HEK293 (cell line): ENCODE data around the gene SLC35D1.
"Not testable (repeated sequence)": the region's sequence is repeated elsewhere in the genome, so short reads cannot be mapped to it uniquely, and the experiment has no call there.

Source experiments
- CTCF ChIA-PET: fragments of 350-600 bp; formaldehyde crosslinking; extraction: SDS; loops from one replicate; lab custom pipeline; 2021; ENCODE audit warnings: antibody characterized with exemption; lab: Yijun Ruan, JAX
- POLR2A ChIA-PET: fragments of 300-600 bp; formaldehyde crosslinking; extraction: SDS; loops from one replicate; lab custom pipeline; 2020; ENCODE audit warnings: antibody characterized with exemption, inconsistent platforms; lab: Yijun Ruan, JAX
- H3K27ac ChIP-seq: fragments of 200-500 bp; sonication (Bioruptor generic); 2 replicates; pipeline ENCODE4 v1.5.1; 2014; ENCODE audit warnings: low read depth, low read length, control low read depth, inconsistent platforms; ENCODE audit errors: extremely low read depth
- H3K36me3 ChIP-seq, 2 experiments: fragments of 200-500 bp in 1 of 2; sonication (Bioruptor generic) in 1 of 2; 1 replicate in 1 of 2; 2 replicates in 1 of 2; pipeline ENCODE4 v1.5.1; 2014 to 2017; ENCODE audit warnings: inconsistent platforms in 2 of 2, low read length in 2 of 2; ENCODE audit not compliant: control insufficient read depth in 2 of 2, insufficient read depth in 1 of 2
- H3K4me1 ChIP-seq: fragments of 200-500 bp; sonication (Bioruptor generic); 2 replicates; pipeline ENCODE4 v1.5.1; 2014; ENCODE audit warnings: mild to moderate bottlenecking, low read length, inconsistent platforms; ENCODE audit not compliant: control insufficient read depth, insufficient read depth
- H3K4me3 ChIP-seq: 2 replicates; pipeline ENCODE4 v1.5.1; 2011; ENCODE audit warnings: low read depth, mild to moderate bottlenecking, control low read depth, low read length, moderate library complexity
- H3K9me3 ChIP-seq: fragments of 200-500 bp; sonication (Bioruptor generic); 2 replicates; pipeline ENCODE4 v1.5.1; 2014; ENCODE audit warnings: low read depth, low read length, inconsistent platforms; ENCODE audit not compliant: control insufficient read depth, insufficient read depth
- BCL11B ChIP-seq: fragments of 450-650 bp; formaldehyde crosslinking; IDR thresholded peaks from 2 replicates; pipeline ENCODE4 v1.5.1; 2016; ENCODE audit warnings: low read depth, missing biosample characterization, missing genetic modification characterization
- GLI4 ChIP-seq: fragments of 450-650 bp; formaldehyde crosslinking; IDR thresholded peaks from 2 replicates; pipeline ENCODE4 v1.5.1; 2016; ENCODE audit warnings: missing biosample characterization, missing genetic modification characterization
- KLF10 ChIP-seq: fragments of 450-650 bp; IDR thresholded peaks from 2 replicates; pipeline ENCODE4 v1.5.1; 2018; ENCODE audit warnings: missing biosample characterization, mild to moderate bottlenecking, missing genetic modification characterization
- OVOL3 ChIP-seq: fragments of 450-650 bp; formaldehyde crosslinking; IDR thresholded peaks from 2 replicates; pipeline ENCODE4 v1.5.1; 2016; ENCODE audit warnings: missing biosample characterization, missing genetic modification characterization
- SCRT2 ChIP-seq: fragments of 450-650 bp; formaldehyde crosslinking; IDR thresholded peaks from 2 replicates; pipeline ENCODE4 v1.5.1; 2016; ENCODE audit warnings: missing biosample characterization, missing genetic modification characterization
- ZBTB1 ChIP-seq: fragments of 450-650 bp; formaldehyde crosslinking; IDR thresholded peaks from 2 replicates; pipeline ENCODE4 v1.5.1; 2016; ENCODE audit warnings: missing biosample characterization, missing genetic modification characterization
- ZBTB48 ChIP-seq: fragments of 450-650 bp; formaldehyde crosslinking; IDR thresholded peaks from 2 replicates; pipeline ENCODE4 v1.5.1; 2016; ENCODE audit warnings: missing biosample characterization, missing genetic modification characterization
- ZNF146 ChIP-seq: fragments of 450-650 bp; formaldehyde crosslinking; IDR thresholded peaks from 2 replicates; pipeline ENCODE4 v1.5.1; 2016; ENCODE audit warnings: missing biosample characterization, missing genetic modification characterization
- ZNF184 ChIP-seq: fragments of 450-650 bp; IDR thresholded peaks from 2 replicates; pipeline ENCODE4 v1.5.1; 2018; ENCODE audit warnings: missing biosample characterization, mild to moderate bottlenecking, missing genetic modification characterization
- ZNF302 ChIP-seq: fragments of 450-650 bp; formaldehyde crosslinking; IDR thresholded peaks from 2 replicates; pipeline ENCODE4 v1.5.1; 2016; ENCODE audit warnings: missing biosample characterization, missing genetic modification characterization, low read depth
- ZNF311 ChIP-seq: fragments of 450-650 bp; formaldehyde crosslinking; IDR thresholded peaks from 2 replicates; pipeline ENCODE4 v1.5.1; 2017; ENCODE audit warnings: missing biosample characterization, missing genetic modification characterization, borderline replicate concordance
- ZNF423 ChIP-seq: fragments of 450-650 bp; formaldehyde crosslinking; IDR thresholded peaks from 2 replicates; pipeline ENCODE4 v1.5.1; 2016; ENCODE audit warnings: missing biosample characterization, missing genetic modification characterization
- ZNF48 ChIP-seq: fragments of 450-650 bp; formaldehyde crosslinking; IDR thresholded peaks from 2 replicates; pipeline ENCODE4 v1.5.1; 2016; ENCODE audit warnings: missing biosample characterization, missing genetic modification characterization
- ZNF530 ChIP-seq: fragments of 450-650 bp; formaldehyde crosslinking; IDR thresholded peaks from 2 replicates; pipeline ENCODE4 v1.5.1; 2016; ENCODE audit warnings: low read depth, missing biosample characterization, missing genetic modification characterization
- ZNF596 ChIP-seq: fragments of 450-650 bp; IDR thresholded peaks from 2 replicates; pipeline ENCODE4 v1.5.0; 2018; ENCODE audit warnings: missing biosample characterization, mild to moderate bottlenecking, missing genetic modification characterization, moderate library complexity
- ZNF610 ChIP-seq: fragments of 450-650 bp; formaldehyde crosslinking; IDR thresholded peaks from 2 replicates; pipeline ENCODE4 v1.5.1; 2016; ENCODE audit warnings: missing biosample characterization, missing genetic modification characterization, borderline replicate concordance
- ZNF624 ChIP-seq: fragments of 450-650 bp; formaldehyde crosslinking; IDR thresholded peaks from 2 replicates; pipeline ENCODE4 v1.5.1; 2017; ENCODE audit warnings: missing biosample characterization, missing genetic modification characterization
- ZNF747 ChIP-seq: fragments of 450-650 bp; formaldehyde crosslinking; IDR thresholded peaks from 2 replicates; pipeline ENCODE4 v1.5.1; 2016; ENCODE audit warnings: missing biosample characterization, missing genetic modification characterization
- TF ChIP-seq, protein P1 (sequence below): fragments of 450-650 bp; formaldehyde crosslinking; IDR thresholded peaks from 2 replicates; pipeline ENCODE4 v1.5.1; 2016; ENCODE audit warnings: missing biosample characterization, missing genetic modification characterization
- TF ChIP-seq, protein P2 (sequence below): fragments of 450-650 bp; formaldehyde crosslinking; IDR thresholded peaks from 2 replicates; pipeline ENCODE4 v1.5.1; 2016; ENCODE audit warnings: missing biosample characterization, missing genetic modification characterization
- TF ChIP-seq, protein P3 (sequence below): fragments of 450-650 bp; IDR thresholded peaks from 2 replicates; pipeline ENCODE4 v1.5.1; 2018; ENCODE audit warnings: missing biosample characterization, missing genetic modification characterization
- TF ChIP-seq, protein P4 (sequence below): fragments of 450-650 bp; formaldehyde crosslinking; IDR thresholded peaks from 2 replicates; pipeline ENCODE4 v1.5.1; 2017; ENCODE audit warnings: missing biosample characterization, missing genetic modification characterization
- TF ChIP-seq, protein P5 (sequence below): fragments of 450-650 bp; formaldehyde crosslinking; IDR thresholded peaks from 2 replicates; pipeline ENCODE4 v1.5.1; 2016; ENCODE audit warnings: missing biosample characterization, missing genetic modification characterization
- TF ChIP-seq, protein P6 (sequence below): fragments of 450-650 bp; formaldehyde crosslinking; IDR thresholded peaks from 2 replicates; pipeline ENCODE4 v1.5.1; 2016; ENCODE audit warnings: missing biosample characterization, missing genetic modification characterization, low read depth

Gene SLC35D1

DNA sequence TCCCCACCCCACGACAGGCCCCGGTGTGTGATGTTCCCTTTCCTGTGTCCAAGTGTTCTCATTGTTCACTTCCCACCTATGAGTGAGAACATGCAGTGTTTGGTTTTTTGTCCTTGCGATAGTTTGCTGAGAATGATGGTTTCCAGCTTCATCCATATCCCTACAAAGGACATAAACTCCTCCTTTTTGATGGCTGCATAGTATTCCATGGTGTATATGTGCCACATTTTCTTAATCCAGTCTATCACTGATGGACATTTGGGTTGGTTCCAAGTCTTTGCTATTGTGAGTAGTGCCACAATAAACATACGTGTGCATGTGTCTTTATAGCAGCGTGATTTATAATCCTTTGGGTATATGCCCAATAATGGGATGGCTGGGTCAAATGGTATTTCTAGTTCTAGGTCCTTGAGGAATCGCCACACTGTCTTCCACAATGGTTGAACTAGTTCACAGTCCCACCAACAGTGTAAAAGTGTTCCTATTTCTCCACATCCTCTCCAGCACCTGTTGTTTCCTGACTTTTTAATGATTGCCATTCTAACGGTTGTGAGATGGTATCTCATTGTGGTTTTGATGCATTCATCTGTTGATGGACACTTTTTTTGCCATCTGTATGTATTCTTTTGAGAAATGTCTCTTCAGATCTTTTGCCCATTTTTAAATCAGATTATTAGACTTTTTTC is 87.6 kb downstream of the SLC35D1 start:
- TF ChIP-seq, protein P1, sequence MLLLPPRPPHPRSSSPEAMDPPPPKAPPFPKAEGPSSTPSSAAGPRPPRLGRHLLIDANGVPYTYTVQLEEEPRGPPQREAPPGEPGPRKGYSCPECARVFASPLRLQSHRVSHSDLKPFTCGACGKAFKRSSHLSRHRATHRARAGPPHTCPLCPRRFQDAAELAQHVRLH (tag by site-specific recombination) = peak; percentile 81
- peak; percentile 90 for TF ChIP-seq ZNF184 (tag by site-specific recombination)
- TF ChIP-seq, protein P2, sequence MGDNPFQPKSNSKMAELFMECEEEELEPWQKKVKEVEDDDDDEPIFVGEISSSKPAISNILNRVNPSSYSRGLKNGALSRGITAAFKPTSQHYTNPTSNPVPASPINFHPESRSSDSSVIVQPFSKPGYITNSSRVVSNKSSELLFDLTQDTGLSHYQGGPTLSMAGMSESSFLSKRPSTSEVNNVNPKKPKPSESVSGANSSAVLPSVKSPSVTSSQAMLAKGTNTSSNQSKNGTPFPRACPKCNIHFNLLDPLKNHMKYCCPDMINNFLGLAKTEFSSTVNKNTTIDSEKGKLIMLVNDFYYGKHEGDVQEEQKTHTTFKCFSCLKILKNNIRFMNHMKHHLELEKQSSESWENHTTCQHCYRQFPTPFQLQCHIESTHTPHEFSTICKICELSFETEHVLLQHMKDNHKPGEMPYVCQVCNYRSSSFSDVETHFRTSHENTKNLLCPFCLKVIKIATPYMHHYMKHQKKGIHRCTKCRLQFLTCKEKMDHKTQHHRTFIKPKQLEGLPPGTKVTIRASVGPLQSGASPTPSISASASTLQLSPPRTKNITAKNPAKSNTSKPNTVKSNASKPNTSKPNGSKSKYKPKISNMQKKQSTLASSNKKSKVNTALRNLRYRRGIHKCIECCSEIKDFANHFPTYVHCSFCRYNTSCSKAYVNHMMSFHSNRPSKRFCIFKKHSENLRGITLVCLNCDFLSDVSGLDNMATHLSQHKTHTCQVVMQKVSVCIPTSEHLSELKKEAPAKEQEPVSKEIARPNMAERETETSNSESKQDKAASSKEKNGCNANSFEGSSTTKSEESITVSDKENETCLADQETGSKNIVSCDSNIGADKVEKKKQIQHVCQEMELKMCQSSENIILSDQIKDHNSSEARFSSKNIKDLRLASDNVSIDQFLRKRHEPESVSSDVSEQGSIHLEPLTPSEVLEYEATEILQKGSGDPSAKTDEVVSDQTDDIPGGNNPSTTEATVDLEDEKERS (tag by site-specific recombination) = peak; percentile 81
- peak; percentile 99 for TF ChIP-seq ZNF146
- peak; percentile 52 for TF ChIP-seq SCRT2 (tag by site-specific recombination)
- H3K9me3 ChIP-seq, H3K4me1 ChIP-seq, POLR2A ChIA-PET, H3K4me3 ChIP-seq, CTCF ChIA-PET, H3K27ac ChIP-seq: not testable (repeated sequence)
- H3K36me3 ChIP-seq = peaks cover 35 to 88% of the 10 kb centered on the region in 2 experiments

DNA sequence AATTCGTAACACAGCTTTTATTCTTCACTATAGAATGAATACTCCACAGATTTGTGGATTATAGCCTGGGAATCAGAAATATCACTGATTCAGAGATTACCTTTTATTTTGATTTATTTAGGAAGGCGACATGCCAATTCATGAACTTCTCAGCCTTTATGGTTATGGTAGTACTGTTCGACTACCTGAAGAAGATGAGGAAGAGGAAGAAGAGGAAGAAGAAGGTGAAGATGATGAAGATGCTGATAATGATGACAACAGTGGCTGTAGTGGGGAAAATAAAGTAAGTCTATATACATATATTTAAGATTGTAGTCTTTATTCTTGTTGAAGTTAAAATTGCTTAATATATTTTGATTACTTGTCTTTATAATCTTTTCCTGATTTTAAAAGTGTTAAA is 96.0 kb downstream of the SLC35D1 start:
- no peaks in the 10 kb centered on the region for H3K9me3 ChIP-seq
- ChIA-PET POLR2A (no interaction called here), CTCF (no interaction called here)
- H3K27ac ChIP-seq = no peak overlapping the region
- H3K4me1 ChIP-seq = no peaks in the 10 kb centered on the region
- TF ChIP-seq ZNF624 = no peak
- no peak for TF ChIP-seq BCL11B
- TF ChIP-seq, protein P3, sequence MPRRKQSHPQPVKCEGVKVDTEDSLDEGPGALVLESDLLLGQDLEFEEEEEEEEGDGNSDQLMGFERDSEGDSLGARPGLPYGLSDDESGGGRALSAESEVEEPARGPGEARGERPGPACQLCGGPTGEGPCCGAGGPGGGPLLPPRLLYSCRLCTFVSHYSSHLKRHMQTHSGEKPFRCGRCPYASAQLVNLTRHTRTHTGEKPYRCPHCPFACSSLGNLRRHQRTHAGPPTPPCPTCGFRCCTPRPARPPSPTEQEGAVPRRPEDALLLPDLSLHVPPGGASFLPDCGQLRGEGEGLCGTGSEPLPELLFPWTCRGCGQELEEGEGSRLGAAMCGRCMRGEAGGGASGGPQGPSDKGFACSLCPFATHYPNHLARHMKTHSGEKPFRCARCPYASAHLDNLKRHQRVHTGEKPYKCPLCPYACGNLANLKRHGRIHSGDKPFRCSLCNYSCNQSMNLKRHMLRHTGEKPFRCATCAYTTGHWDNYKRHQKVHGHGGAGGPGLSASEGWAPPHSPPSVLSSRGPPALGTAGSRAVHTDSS (tag by site-specific recombination) = peak; percentile 93
- TF ChIP-seq KLF10 = no peak
- no peak for TF ChIP-seq ZBTB48 (tag by site-specific recombination)
- no peak for TF ChIP-seq ZNF747 (tag by site-specific recombination)
- H3K4me3 ChIP-seq = no peak overlapping the region
- peaks cover 25 to 81% of the 10 kb centered on the region in 2 experiments for H3K36me3 ChIP-seq

DNA sequence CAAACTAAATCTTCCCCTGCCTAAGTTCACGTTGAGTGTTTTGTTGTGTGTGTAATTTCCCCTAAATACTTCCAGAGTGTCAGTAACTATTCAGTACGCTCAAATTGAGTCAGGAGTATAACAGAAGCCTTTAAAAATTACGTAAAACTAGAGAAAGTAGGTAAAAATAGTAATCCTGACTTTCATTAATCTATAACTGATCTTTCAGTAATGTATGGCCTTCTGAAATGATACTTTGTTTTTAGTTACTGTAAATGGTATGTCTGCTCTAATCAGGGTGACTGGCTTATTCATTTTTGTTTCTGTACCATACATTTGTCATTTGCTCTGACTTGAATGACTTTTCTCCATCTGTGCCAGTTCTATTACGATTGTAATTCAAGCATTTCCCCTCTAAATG is 99.7 kb downstream of the SLC35D1 start:
- Histone ChIP-seq H3K4me3 (no peak overlapping the region), H3K9me3 (no peaks in the 10 kb centered on the region), H3K27ac (no peak overlapping the region), H3K36me3 (peaks cover 16 to 77% of the 10 kb centered on the region in 2 experiments), H3K4me1 (no peaks in the 10 kb centered on the region)
- ChIA-PET CTCF (no interaction called here), POLR2A (no interaction called here)
- no peak for TF ChIP-seq ZNF302 (tag by site-specific recombination)
- no peak for TF ChIP-seq ZNF311 (tag by site-specific recombination)
- no peak for TF ChIP-seq ZNF610 (tag by site-specific recombination)
- TF ChIP-seq, protein P4, sequence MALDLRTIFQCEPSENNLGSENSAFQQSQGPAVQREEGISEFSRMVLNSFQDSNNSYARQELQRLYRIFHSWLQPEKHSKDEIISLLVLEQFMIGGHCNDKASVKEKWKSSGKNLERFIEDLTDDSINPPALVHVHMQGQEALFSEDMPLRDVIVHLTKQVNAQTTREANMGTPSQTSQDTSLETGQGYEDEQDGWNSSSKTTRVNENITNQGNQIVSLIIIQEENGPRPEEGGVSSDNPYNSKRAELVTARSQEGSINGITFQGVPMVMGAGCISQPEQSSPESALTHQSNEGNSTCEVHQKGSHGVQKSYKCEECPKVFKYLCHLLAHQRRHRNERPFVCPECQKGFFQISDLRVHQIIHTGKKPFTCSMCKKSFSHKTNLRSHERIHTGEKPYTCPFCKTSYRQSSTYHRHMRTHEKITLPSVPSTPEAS (tag by site-specific recombination) = no peak
- TF ChIP-seq ZNF48 (tag by site-specific recombination) = no peak
- no peak for TF ChIP-seq GLI4 (tag by site-specific recombination)
- TF ChIP-seq ZNF423 (tag by site-specific recombination) = no peak
- TF ChIP-seq ZNF530 (tag by site-specific recombination) = no peak
- TF ChIP-seq, protein P5, sequence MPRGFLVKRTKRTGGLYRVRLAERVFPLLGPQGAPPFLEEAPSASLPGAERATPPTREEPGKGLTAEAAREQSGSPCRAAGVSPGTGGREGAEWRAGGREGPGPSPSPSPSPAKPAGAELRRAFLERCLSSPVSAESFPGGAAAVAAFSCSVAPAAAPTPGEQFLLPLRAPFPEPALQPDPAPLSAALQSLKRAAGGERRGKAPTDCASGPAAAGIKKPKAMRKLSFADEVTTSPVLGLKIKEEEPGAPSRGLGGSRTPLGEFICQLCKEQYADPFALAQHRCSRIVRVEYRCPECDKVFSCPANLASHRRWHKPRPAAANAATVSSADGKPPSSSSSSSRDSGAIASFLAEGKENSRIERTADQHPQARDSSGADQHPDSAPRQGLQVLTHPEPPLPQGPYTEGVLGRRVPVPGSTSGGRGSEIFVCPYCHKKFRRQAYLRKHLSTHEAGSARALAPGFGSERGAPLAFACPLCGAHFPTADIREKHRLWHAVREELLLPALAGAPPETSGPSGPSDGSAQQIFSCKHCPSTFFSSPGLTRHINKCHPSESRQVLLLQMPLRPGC (tag by site-specific recombination) = no peak
- TF ChIP-seq ZBTB1 = no peak
- no peak for TF ChIP-seq ZNF596 (tag by site-specific recombination)
- TF ChIP-seq, protein P6, sequence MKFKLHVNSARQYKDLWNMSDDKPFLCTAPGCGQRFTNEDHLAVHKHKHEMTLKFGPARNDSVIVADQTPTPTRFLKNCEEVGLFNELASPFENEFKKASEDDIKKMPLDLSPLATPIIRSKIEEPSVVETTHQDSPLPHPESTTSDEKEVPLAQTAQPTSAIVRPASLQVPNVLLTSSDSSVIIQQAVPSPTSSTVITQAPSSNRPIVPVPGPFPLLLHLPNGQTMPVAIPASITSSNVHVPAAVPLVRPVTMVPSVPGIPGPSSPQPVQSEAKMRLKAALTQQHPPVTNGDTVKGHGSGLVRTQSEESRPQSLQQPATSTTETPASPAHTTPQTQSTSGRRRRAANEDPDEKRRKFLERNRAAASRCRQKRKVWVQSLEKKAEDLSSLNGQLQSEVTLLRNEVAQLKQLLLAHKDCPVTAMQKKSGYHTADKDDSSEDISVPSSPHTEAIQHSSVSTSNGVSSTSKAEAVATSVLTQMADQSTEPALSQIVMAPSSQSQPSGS = no peak
- no peak for TF ChIP-seq OVOL3 (tag by site-specific recombination)
